PC-3 (cell line): ENCODE data around the gene TAMM41. TPM values are rescaled to one million over a fixed set of nuclear protein-coding genes. Genes with fewer than 3 reads are reported as not detected.

Experiments
- ATAC-seq: fragments of 200-7000 bp; cut with Tn5 transposase; 2 replicates; pipeline ENCODE4 v1.9.1; 2020; ENCODE audit warnings: mild to moderate bottlenecking, moderate library complexity
- BruUV-seq: library from RNA; stranded (reverse); fragments of 400-500 nt; replicated peaks from 2 replicates; lab custom pipeline; 2021; lab: Mats Ljungman, UMichigan
- CTCF ChIA-PET: fragments of 300-600 bp; sonication (Branson Sonifier 250); formaldehyde crosslinking; loops from one replicate; lab custom pipeline; 2022; ENCODE audit warnings: antibody characterized with exemption; lab: Charles Lee
- POLR2A ChIA-PET: fragments of 300-600 bp; sonication (Branson Sonifier 250); formaldehyde crosslinking; loops from one replicate; lab custom pipeline; 2022; ENCODE audit warnings: antibody characterized with exemption; ENCODE audit not compliant: unreplicated experiment; lab: Charles Lee
- DNase-seq: peaks from one replicate; pipeline ENCODE4 v3.0.0-alpha.2; 2015
- H2AFZ ChIP-seq: fragments of 300-600 bp; sonication (generic); 2 replicates; pipeline ENCODE4 v1.6.0; 2016; ENCODE audit warnings: antibody characterized with exemption, low read length
- H3F3A ChIP-seq: fragments of 300-600 bp; sonication (generic); one replicate; pipeline ENCODE4 v1.6.0; 2017; ENCODE audit warnings: antibody characterized with exemption, low read length, control low read depth, mild to moderate bottlenecking; ENCODE audit not compliant: unreplicated experiment
- H3K27ac ChIP-seq: fragments of 300-600 bp; sonication (generic); 2 replicates; pipeline ENCODE4 v1.5.1; 2016; ENCODE audit warnings: mild to moderate bottlenecking, low read length
- H3K27me3 ChIP-seq: fragments of 300-600 bp; sonication (generic); 2 replicates; pipeline ENCODE4 v1.6.1; 2016; ENCODE audit warnings: low read length, mixed read lengths
- H3K36me3 ChIP-seq: fragments of 300-600 bp; sonication (generic); 2 replicates; pipeline ENCODE4 v1.6.1; 2016; ENCODE audit warnings: low read depth, mixed run types, low read length, mixed read lengths
- H3K4me1 ChIP-seq: fragments of 300-600 bp; sonication (generic); 2 replicates; pipeline ENCODE4 v1.5.1; 2016; ENCODE audit warnings: low read length; ENCODE audit not compliant: insufficient read depth
- H3K4me2 ChIP-seq: fragments of 300-600 bp; sonication (generic); 2 replicates; pipeline ENCODE4 v1.6.0; 2016; ENCODE audit warnings: low read length
- H3K4me3 ChIP-seq: fragments of 300-600 bp; sonication (generic); 2 replicates; pipeline ENCODE4 v1.5.1; 2016; ENCODE audit warnings: mild to moderate bottlenecking, low read length, mixed read lengths
- H3K79me2 ChIP-seq: fragments of 300-600 bp; sonication (generic); 2 replicates; pipeline ENCODE4 v1.6.1; 2017; ENCODE audit warnings: low read length, mixed read lengths
- H3K9ac ChIP-seq: fragments of 300-600 bp; sonication (generic); 2 replicates; pipeline ENCODE4 v1.6.0; 2016; ENCODE audit warnings: mild to moderate bottlenecking, low read length
- H3K9me2 ChIP-seq: fragments of 300-600 bp; sonication (generic); replicated peaks from 2 replicates; pipeline ENCODE4 v1.6.1; 2016; ENCODE audit warnings: mixed run types, low read length, mixed read lengths
- H3K9me3 ChIP-seq: fragments of 300-600 bp; sonication (generic); 2 replicates; pipeline ENCODE4 v1.6.1; 2016; ENCODE audit warnings: low read length, mixed read lengths
- H4K20me1 ChIP-seq: fragments of 300-600 bp; sonication (generic); 2 replicates; pipeline ENCODE4 v1.6.1; 2016; ENCODE audit warnings: low read length, mixed read lengths
- CTCF ChIP-seq: fragments of 300-600 bp; sonication (generic); conservative IDR thresholded peaks from 2 replicates; pipeline ENCODE4 v1.5.1; 2017; ENCODE audit warnings: antibody characterized with exemption, low read depth, mild to moderate bottlenecking, low read length
- EZH2 ChIP-seq: fragments of 300-600 bp; sonication (generic); IDR thresholded peaks from one replicate; pipeline ENCODE4 v1.6.1; 2017; ENCODE audit warnings: antibody characterized with exemption, mild to moderate bottlenecking, low read length; ENCODE audit not compliant: unreplicated experiment
- EZH2phosphoT487 ChIP-seq: fragments of 300-600 bp; sonication (generic); IDR thresholded peaks from 2 replicates; pipeline ENCODE4 v1.6.1; 2018; ENCODE audit warnings: mild to moderate bottlenecking, antibody characterized with exemption, low read length, borderline replicate concordance
- intact Hi-C: fragments of 100-400 bp; cut with micrococcal nuclease; formaldehyde crosslinking; loops from 2 replicates; pipeline ENCODE4 v1.9.0; 2023
- total RNA-seq: library from RNA; depleted of rRNA; stranded (reverse); fragments of >200 nt; gene quantifications from 2 replicates; pipeline ENCODE4 v1.2.3, GENCODE V29; 2014

The TAMM41 gene
- total RNA-seq, 1 experiment from 2014 or later, result 10.5 TPM

GRCh38 chr3:11770477-11771391 lies 76.0 kb downstream of the TAMM41 start:
- CTCF ChIA-PET, result interaction anchor here (0.7 kb wide), 1 partner anchor 118 kb away, joined by 3 read pairs; no protein-coding TSS in a partner anchor
- Histone ChIP-seq H3K4me1 (peaks cover 35% of the 10 kb centered on the region), H3K9ac (peak overlapping the region; percentile 58), H2AFZ (peak overlapping the region; percentile 80), H3F3A (peaks cover 5% of the 10 kb centered on the region), H3K27ac (peak overlapping the region; percentile 93), H3K36me3 (no peaks in the 10 kb centered on the region), H4K20me1 (no peaks in the 10 kb centered on the region), H3K4me3 (peak overlapping the region; percentile 61), H3K9me2 (no peaks in the 10 kb centered on the region), H3K9me3 (no peaks in the 10 kb centered on the region), H3K27me3 (no peaks in the 10 kb centered on the region), H3K79me2 (no peaks in the 10 kb centered on the region), H3K4me2 (peak overlapping the region; percentile 83)
- POLR2A ChIA-PET, result interaction anchor here (0.6 kb wide), 2 partner anchors 110 to 421 kb away, joined by 4 read pairs; no protein-coding TSS in a partner anchor
- BruUV-seq, result TSS peak; percentile 99
- intact Hi-C loops, result no loop called here
- peak; percentile 87 for ATAC-seq
- TF ChIP-seq CTCF (no peak), EZH2phosphoT487 (no peak), EZH2 (no peak)
- peak; percentile 97 for DNase-seq

DNA sequence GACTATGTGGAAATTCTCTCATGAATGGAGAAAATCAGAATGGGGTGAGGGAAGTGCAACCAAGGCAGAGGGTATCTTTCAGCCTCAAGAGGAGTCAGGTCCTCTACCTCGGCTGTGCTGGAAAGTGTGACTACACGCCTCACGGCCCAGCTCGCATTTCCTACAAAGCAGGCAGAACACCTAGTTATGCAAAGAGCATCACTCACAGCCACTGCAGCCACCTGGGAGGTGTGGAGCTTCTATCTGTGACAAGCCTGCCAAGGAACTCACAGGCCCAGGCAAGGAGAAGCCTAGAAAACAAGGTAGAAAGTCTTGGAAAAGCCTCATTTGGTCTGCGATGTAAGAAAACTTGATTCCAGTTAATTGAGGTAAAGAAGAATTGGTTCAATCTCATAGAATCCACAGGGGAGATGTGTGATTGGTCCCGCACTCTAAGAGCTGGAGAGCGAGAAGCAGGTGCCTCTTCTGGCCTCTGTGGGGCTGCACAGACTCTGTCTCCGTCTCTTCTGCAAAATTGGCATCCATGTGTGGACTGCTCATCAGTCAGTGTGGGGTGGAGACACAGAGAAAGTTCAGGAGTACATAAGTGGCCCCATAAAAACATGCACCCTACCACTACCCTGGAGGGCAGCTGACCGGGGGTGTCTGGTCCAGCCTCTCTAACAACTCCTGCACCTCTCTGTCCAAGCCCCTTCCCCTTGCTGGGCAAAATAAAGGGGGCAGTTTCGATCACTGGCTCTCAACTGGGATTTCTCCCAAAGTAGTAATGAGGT lies 76.8 kb downstream of the TAMM41 start:
- DNase-seq, result no peak
- TSS peak; percentile 66 for BruUV-seq
- intact Hi-C loops, result no loop called here

More for the DNA sequence above, 76.8 kb downstream of the TAMM41 start:
- Histone ChIP-seq H3K27ac (peak overlapping the region; percentile 93; the same call in 1 of the 2 replicates), H3K4me2 (peak overlapping the region; percentile 83), H4K20me1 (no peaks in the 10 kb centered on the region), H3K36me3 (no peaks in the 10 kb centered on the region), H3K9me2 (no peaks in the 10 kb centered on the region), H3K79me2 (no peaks in the 10 kb centered on the region), H3K9ac (no peak overlapping the region), H3K4me1 (peaks cover 43% of the 10 kb centered on the region), H3K9me3 (no peaks in the 10 kb centered on the region), H2AFZ (peak overlapping the region; percentile 80), H3K27me3 (no peaks in the 10 kb centered on the region), H3K4me3 (peak overlapping the region; percentile 61; the same call in 1 of the 2 replicates), H3F3A (peaks cover 5% of the 10 kb centered on the region)
- ChIA-PET POLR2A (interaction anchor here (0.6 kb wide), 1 partner anchor 420 kb away, joined by 4 read pairs; no protein-coding TSS in a partner anchor), CTCF (interaction anchor here (0.6 kb wide), 1 partner anchor 66 kb away, joined by 4 read pairs; no protein-coding TSS in a partner anchor)
- no peak for TF ChIP-seq CTCF
- TF ChIP-seq EZH2, result no peak
- no peak for TF ChIP-seq EZH2phosphoT487
- no peak; the same call in 1 of the 2 replicates for ATAC-seq
